NOMO-1 (cell line): Measurements from ENCODE around the gene POLR3K.
A peak's percentile ranks its signal among the peaks of the same experiment; 100 is the strongest.

Experiments
- DNase-seq, 2 experiments: peaks; one replicate each; lab custom pipeline; 2025; ENCODE audit not compliant: unreplicated experiment in 2 of 2; lab: John Stamatoyannopoulos, UW

POLR3K gene

DNA sequence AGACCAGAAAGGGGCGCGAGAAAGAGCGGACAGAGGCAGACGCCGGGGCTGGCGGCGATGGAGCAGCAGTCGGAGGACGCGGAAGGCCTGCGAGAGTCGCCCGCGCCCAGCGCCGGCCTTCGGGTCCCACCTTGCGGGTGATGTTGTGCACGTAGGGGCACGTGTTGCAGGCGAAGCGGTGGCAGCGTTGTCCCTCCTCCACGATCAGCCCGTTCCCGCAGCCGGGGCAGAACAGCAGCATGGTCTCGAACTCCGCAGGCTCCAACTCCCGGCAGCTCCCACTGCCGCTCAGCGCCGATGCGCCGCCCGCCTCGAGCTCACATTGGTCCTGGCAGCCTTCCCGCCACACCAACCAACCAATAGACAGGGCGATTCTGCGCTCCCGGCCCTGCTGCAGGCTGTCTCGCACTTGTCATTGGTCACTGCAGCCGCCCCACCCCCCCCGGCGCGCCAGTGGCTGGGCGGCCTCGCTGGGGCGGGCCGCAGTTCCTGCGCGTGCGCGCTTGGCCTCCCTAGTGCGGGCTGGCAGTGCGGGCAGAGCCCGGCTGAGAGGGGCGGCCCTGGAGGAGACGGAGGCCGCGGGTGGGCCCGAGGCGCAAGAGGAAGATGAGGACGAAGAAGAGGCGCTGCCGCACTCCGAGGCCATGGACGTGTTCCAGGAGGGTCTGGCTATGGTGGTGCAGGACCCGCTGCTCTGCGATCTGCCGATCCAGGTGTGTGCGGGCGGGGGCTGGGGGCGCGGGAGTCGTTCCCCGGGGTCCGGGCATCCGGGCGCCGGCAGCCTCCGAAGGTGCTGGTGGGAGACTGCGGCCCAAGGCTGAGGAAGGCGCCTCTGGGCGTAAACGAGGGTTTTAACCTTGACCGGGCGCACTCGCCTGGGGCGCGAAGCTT lies at the start of gene POLR3K, which contains the start of gene SNRNP25:
TSS of gene POLR3K (minus strand) at position 263 of the 891 bp plus-strand sequence. CDS start at position 241, 22 bp downstream.
TSS of gene SNRNP25 (plus strand) at position 483 of the 891 bp plus-strand sequence. CDS start at position 672, 189 bp downstream.
- DNase-seq, result peak; percentile 97 to 98

DNA sequence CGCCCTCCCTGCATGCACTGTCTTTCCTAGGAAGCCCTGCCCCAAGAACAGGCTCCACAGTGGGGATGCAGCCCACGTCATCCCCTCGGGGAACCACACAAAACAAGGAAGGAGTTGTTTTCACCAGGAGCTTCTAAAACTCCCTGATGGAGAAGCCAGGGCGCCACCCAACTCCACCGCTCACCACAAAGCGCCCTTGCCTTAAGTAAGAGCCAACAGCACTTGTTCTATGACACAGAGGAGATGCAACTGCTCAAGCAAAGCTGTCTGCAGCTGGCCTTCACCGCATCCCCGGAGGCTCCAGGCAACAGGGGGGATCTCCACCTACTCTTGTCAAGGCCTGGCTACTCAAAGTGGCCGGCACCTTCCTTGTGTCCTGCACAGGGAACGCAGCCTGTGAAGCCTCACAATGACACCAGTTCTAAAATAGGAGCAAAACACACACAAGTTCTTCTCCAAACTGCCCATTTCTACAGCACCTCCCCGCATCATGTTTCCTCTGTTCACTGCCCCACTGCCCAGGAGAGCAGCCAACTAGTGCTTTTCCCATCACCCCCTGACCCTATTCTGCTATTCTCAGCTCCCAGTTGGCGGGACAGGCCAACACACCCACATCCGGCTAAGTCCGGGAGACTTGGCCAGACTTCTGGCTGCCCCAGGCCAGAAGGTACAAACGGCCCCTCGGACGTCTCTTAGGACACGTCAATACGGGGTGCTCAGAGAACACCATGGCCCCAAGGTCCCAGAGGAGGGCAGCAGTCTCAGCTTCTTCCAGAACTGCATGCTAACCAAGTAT lies 48.9 kb upstream of the POLR3K start:
- no peak for DNase-seq

DNA sequence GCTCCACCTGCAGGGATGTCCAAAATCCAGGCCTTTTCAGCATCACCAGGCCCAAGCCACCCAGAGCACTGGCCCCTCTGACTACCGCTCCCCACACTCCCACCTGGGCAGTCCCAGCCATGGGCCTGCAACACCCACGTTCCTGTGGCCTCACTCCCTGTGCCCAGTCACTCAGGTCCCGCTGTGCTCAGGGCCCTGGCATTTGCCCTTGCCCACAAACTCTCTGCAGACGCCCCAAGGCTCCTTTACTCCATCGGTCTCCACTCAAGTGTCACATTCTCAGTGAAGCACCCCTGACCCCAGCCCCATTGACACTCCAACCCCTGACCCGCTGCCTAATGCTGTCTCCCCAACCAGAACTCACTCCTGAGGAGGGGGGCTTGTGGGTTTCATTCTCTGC lies 48.2 kb upstream of the POLR3K start:
- no peak for DNase-seq

DNA sequence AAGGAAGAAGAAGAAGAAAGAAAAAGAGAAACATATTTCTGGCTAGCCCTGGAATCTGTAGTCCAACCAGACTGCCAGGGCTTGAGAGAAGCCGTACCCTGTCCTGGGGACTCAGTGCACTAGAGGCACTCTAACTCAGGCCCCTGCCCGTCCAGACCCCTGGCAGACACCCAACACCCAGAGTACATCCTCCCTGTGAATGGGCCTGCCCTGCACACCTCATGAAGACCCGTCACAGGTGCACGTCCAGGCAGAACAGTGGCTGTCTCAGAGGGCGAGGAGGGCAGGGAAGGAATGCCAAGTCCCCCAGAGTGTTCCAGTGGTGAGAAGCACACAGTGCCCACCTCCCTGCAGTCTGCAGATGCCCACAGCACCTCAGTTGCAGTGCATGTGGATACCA lies 47.6 kb upstream of the POLR3K start:
- no peak for DNase-seq

DNA sequence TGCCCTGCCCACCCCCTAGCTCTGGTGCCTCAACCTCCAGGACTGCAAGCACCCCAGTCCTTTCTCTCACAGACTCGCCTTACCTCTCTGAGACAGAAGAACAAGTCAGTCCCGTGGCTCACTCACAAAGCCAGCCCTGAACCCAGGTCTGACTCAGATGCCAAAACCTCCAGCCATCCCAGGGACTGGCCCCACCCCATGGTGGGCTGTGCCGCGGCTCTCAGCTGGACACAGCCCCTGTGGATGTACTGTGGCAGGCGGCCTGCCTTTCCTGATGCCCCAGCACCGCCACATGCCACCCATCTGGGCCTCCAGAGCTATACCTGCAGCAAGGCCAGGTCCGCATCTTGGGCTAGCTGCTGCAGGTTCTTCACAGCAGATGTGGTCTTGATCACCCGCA lies 44.4 kb upstream of the POLR3K start:
- no peak for DNase-seq

DNA sequence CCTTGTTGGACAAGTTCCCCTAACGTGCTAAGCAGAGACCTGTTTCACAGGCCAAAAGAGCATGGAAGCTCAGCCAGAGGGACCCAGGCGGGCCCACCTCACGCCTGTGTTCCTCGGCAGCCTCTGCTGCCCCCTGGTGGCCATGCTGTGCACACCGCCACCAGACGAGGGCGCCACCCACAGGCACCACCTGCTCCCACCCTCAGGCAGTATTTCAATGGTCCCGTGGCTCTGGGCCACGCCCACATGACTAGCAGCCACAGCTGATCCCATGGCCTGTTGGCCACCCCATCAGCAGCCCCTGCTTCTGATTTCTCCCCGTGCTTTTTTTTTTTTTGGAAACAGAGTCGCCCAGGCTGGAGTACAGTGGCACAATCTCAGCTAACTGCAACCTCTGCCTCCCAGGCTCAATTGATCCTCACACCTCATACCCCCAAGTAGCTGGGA lies 43.5 kb upstream of the POLR3K start:
- DNase-seq, result peak; percentile 87 to 92

DNA sequence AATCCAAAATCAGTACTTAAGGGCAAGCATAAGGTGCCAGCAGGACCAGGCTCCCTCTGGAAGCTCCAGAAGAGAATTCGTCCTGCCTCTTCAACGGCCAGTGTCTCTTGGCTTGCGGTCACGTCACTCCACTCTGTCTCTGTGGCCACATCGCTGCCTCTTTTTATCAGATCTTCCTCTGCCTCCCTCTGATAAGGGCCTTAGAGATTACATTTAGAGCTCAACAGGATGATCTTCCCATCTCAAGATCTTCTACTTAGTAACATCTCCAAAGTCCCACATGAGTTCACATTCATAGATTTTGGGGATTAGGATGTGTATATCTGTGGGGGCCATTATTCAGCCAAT lies 41.5 kb upstream of the POLR3K start:
- DNase-seq, result no peak

DNA sequence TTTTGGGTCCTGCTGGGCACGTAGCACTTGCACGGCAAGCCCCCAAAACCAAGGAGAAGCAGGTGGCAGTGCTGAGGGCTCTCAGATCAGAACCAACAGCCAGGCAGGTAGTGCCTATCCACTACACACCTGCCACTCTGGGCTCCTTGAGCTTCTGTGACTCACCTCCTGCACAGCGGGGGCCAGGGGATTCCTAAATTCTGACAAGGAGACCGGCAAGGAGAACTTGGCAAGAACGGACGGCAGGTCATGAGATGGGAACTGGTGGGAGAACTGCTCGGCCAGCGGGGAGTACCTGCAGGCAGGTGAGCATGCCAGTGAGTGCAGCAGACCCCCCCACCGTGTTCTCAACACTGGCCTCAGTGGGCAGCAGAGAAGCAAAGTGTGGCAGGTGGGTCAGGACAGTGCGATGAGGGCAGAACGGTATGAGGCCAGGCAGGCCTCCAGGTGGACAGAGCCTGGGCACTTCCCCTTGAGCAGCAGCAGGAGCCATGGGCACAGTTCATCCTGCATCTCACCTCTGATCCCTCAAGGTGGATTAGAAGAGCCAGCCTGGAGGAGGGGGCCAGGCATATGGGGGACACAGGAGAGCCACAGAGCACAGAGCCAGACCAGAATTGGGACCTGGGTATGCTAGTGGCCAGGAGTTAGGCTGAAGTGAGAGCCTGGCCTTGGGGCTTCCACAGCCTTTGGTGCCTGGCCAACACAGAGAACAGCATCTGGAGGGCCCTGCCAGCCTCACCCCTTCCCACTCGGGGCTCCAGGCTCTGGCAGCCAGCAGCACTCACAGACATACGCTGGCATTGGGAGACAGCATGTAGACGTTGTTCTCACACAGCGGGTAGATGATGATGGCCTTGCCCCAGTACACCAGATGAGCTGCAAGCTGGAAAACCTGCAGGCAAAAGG lies 39.3 kb upstream of the POLR3K start:
- no peak for DNase-seq

DNA sequence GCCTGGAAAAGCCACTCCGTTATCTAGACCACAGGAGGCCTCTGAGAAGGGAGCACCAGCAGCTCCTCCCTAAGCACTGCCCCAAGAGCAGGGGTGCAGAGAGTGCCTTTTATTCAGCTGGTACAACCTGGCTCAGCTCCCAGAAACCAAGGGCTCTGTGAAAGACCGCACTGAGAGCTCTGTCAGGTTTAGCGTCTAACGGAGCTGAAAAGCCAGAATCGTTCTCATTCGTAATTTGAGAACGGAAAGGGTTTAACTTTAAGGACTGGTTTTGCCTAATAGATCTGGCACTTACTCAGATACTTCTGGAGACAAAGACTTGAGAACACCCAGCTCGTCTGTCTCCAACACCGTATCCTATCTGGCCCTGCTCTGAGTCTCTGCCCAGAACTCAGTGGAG lies 38.1 kb upstream of the POLR3K start:
- no peak for DNase-seq

DNA sequence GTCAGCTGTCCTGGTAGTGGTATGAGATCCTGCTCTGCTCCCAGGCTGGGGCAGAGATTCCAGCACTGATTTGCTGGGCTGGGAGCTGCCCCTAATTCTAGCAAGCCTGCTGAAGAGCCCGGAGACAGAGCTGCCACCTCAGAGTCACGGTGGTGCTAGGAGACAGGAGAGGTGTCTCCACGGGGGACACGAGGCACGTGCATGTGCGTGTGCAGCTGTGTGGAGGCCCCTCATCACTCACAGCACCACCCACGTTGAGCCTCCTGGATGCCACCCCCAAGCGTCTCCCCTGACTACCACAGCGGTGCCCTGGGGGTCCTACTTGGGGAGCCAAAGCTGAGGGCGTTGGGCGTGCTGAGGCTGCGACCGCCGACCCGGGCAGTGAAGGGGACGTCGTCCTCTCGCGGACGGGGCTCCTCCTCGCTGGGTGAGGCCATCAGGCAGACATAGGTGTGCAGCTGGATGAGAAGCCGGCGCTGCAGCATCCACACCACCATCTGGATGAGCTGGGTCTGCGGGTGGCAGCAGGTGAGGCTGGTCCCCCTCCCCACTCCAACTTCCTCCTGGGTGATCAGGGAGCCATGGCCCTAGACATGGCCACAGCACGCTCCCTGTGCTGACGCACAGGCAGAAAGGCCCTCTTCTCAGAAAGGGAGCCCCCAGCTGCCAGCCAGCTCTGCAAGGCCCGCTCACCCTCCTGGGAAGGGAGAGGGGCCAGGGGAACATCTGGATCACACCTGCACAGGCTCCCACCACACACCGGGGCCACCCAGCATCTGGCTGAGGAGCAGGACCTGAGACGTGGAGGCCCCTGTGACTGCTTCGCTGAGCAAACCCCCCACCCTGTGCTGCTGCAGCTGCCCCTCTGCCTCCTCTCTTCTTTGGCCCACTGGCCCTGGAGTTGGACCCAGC lies 36.2 kb upstream of the POLR3K start:
- DNase-seq, result no peak

DNA sequence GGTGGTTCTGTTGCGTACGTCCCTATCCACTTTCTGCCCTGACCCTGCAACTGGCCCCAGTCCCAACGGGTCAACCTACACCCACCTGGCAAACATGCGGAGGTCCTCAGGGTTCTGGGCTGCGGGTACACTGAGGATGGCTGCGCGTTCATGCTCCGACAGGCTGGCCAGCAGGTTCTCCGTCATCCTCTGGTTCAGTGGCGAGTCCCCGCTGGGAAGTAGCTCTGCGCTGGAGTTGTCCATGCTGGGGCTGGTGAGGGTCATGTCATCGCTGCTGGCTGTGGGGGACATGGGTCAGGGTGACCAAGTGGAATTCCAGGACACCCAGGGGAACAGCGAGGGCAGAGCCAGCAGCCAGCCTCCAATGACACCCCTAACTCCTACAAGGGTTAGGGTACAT lies 35.2 kb upstream of the POLR3K start:
- DNase-seq, result no peak

DNA sequence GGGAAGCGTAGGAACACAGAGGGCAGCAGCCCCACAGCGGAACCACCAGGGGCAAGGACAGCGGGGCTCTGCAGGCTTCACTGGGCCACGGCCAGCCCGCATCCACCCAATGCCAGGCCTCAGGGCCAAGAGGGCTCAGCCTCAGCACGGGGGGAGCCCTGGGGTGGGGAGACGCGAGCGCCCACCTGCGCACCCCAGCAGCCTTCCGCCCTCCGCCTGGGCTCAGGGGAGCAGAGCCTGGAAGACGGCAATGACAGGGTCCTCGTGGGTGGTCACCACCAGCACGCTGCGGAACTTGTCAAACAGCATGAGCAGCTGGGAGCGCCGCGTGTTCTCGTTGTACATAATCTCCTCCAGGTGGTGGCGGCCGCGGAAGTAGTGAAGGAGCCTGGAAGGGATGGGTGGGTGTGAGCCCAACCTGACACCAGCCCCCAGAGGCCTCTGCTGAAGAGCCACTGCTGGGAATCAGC lies 33.1 kb upstream of the POLR3K start:
- DNase-seq, result no peak

DNA sequence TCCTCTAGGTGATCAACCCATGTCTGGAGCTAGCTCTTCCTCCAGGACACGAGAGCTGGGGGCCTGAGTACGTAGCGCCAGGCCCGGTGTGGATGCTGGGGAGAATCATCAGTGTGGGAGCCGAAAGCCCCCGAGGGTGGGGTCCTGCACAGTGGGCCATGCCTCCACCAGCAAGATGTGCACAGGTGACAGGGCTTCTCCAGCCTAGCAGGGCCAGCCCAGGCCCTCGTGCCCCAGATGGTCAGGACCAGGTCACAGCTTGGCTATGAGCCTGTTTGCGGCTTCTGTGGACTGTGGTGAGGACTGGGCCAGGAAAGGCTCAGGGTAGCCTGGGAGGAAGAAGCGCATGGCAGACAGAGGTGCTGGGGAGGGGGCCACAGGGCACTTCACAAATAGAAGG lies 32.5 kb upstream of the POLR3K start:
- DNase-seq, result no peak

DNA sequence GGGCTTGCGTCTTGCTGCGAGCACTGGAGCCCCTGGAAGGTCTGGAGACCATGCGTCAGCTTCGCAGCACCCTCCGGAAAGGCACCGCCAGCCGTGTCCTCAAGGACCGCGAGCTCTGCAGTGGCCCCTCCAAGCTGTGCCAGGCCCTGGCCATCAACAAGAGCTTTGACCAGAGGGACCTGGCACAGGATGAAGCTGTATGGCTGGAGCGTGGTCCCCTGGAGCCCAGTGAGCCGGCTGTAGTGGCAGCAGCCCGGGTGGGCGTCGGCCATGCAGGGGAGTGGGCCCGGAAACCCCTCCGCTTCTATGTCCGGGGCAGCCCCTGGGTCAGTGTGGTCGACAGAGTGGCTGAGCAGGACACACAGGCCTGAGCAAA lies 32.0 kb upstream of the POLR3K start:
- no peak for DNase-seq

DNA sequence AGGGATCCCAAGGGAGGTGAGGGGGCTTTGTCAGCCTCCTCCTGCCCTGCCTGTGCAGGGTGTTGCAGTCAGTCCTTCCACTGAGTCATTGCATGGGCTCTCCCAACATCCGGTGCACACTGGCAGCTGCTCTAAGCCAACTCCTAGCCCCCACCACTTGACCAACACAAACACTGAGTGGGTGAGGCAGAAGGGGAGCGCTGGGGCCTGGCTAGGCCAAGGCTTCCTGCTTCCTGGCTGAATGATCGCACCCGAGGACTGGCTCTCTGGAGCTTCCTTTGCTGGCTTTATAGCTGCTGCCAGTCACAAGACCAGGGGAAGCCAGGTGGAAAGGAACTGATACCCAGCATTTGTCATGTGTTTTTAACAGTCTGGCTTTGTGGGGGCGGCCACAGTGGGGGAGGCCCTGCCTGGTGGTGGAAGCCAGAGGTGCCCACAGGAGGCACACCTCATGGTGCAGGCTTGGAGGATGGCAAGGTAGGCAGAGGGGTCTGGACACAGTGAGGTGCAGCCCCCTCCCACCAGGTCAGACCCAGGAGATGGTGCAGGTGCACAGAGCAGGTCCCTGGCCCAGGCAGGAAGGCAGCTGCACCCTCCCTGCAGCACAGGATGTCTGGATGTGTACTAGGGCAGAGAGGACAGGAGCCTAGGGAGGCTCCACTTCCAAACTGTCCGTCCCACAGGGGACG lies 31.5 kb upstream of the POLR3K start:
- DNase-seq, result peak; percentile 18 to 26

DNA sequence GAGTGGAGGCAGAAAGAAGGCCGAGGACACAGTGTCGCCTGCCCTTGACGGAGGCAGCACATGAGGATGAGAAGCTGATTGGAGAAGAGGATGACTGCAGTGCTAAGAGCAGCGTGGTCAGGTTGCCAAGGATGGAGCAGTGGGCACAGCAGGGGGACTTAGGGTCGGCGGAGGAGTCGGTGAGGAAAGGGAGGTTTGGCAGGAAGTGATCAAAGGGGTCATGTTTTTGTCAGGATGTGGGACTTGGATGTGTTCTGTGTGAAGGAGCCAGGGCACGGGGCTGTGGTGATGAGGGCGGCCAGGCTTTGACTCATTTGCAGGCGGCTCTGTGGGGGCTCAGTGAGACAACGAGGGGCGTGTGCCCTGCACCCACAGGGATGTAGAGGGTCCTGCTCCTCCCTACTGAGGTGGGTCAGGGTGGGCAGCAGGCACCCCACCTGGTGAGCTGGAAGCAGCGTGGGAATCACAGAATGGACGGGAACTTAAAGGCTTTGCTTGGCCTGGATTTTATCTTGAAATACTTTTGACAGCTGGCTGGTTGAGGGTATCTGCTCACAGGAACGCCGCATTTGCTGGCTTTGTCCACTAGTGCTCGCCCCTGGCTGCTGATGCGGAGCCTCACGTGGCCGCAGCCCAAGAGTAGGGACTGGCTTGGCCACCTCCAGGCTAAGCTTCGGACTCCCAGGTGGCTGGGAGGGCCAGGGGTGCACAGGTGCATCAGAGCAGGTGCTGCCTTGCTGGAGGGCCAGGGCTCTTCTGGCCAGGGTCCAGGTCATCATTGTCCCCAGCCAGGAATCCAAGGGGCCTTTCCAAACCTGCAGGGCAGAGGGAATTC lies 30.6 kb upstream of the POLR3K start:
- no peak for DNase-seq

DNA sequence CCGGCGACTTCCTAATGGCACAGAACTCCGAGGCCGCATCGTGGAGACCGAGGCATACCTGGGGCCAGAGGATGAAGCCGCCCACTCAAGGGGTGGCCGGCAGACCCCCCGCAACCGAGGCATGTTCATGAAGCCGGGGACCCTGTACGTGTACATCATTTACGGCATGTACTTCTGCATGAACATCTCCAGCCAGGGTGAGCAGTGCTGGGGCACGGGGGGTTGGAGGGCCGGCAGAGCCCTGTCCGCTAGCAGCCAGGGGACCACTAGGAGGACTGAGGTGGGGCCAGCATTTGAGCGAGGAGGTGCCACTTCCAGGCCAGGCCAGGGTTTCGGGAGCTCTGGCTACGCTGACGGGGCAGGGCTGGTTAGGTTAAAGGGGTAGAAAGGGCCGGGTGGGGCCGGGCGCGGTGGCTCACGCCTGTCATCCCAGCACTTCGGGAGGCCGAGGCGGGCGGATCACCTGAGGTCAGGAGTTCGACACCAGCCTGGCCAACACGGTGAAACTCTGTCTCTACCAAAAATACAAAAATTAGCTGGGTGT lies 29.7 kb upstream of the POLR3K start:
- no peak for DNase-seq
